GM12878 (cell line): ENCODE measurements around the gene CD58. TPM values are rescaled to one million over a fixed set of nuclear protein-coding genes. Genes with fewer than 3 reads are reported as not detected.

ENCODE experiments used
- ASH2L ChIP-seq: fragments of 300-600, 200-600 bp; sonication (generic); IDR thresholded peaks from 2 replicates; pipeline ENCODE4 v1.6.1; 2017; ENCODE audit warnings: low read depth, mild to moderate bottlenecking, borderline replicate concordance
- ATF2 ChIP-seq: IDR thresholded peaks from 2 replicates; pipeline ENCODE4 v1.6.1; 2012; ENCODE audit warnings: low read length, inconsistent platforms
- ATF7 ChIP-seq: fragments of 450-650 bp; IDR thresholded peaks from 2 replicates; pipeline ENCODE4 v1.6.1; 2016; ENCODE audit warnings: low read depth, mild to moderate bottlenecking
- BCL3 ChIP-seq: IDR thresholded peaks from 2 replicates; pipeline ENCODE4 v1.6.1; 2011; ENCODE audit warnings: borderline replicate concordance, low read depth, mild to moderate bottlenecking, moderate library complexity, low read length; ENCODE audit not compliant: insufficient read depth, poor library complexity, severe bottlenecking
- DPF2 ChIP-seq: fragments of 450-650 bp; IDR thresholded peaks from 2 replicates; pipeline ENCODE4 v1.6.1; 2017; ENCODE audit warnings: mild to moderate bottlenecking
- IRF4 ChIP-seq: IDR thresholded peaks from 2 replicates; pipeline ENCODE4 v1.6.1; 2011; ENCODE audit warnings: low read depth, low read length
- MTA3 ChIP-seq: IDR thresholded peaks from 2 replicates; pipeline ENCODE4 v1.6.1; 2012; ENCODE audit warnings: low read length, inconsistent platforms, borderline replicate concordance
- PAX8 ChIP-seq: fragments of 450-650 bp; IDR thresholded peaks from 2 replicates; pipeline ENCODE4 v1.6.1; 2017; ENCODE audit warnings: mild to moderate bottlenecking, moderate library complexity
- RB1 ChIP-seq: fragments of 450-650 bp; formaldehyde crosslinking; IDR thresholded peaks from 2 replicates; pipeline ENCODE4 v1.6.1; 2017; ENCODE audit warnings: mild to moderate bottlenecking, borderline replicate concordance
- RFX5 ChIP-seq: IDR thresholded peaks from 2 replicates; pipeline ENCODE4 v1.6.1; 2011; ENCODE audit warnings: low read depth, low read length, improper control_type of control experiment
- SKIL ChIP-seq: fragments of 450-650 bp; IDR thresholded peaks from 2 replicates; pipeline ENCODE4 v1.6.1; 2017; ENCODE audit warnings: mild to moderate bottlenecking, low read depth, inconsistent platforms; ENCODE audit not compliant: poor library complexity, severe bottlenecking
- STAT1 ChIP-seq: fragments of 450-650 bp; conservative IDR thresholded peaks from 2 replicates; pipeline ENCODE4 v1.6.1; 2014; ENCODE audit warnings: antibody characterized with exemption, mild to moderate bottlenecking
- STAT3 ChIP-seq: IDR thresholded peaks from 2 replicates; pipeline ENCODE4 v1.6.1; 2011; ENCODE audit warnings: low read depth, low read length, improper control_type of control experiment
- SUZ12 ChIP-seq: fragments of 200-600 bp; sonication (generic); IDR thresholded peaks from one replicate; pipeline ENCODE4 v1.6.1; 2018; ENCODE audit warnings: antibody characterized with exemption, mild to moderate bottlenecking; ENCODE audit not compliant: unreplicated experiment
- polyA plus RNA-seq, 11 experiments: library from polyadenylated mRNA; depleted of rRNA in 4 of 11; unstranded in 6 of 11; stranded (reverse) in 5 of 11; fragments of >200 nt; fragmentation: Nextera tagmentation in 4 of 11; fragmentation: Illumina TruSeq in 1 of 11; extraction: Ambion mirVana in 4 of 11; extraction: Trizol in 1 of 11; gene quantifications; 1 replicate in 1 of 11; 2 replicates in 10 of 11; pipeline versions ENCODE4 v1.2.1 to v1.2.3, GENCODE V29; 2011 to 2016; ENCODE audit warnings: inconsistent platforms in 2 of 11, missing spikeins in 2 of 11, low read depth in 1 of 11
- total RNA-seq, 4 experiments: library from RNA; depleted of rRNA in 3 of 4; stranded (reverse); fragments of >200 nt in 3 of 4; fragmentation: Illumina TruSeq in 1 of 4; extraction: Trizol in 1 of 4; gene quantifications; 2 replicates each; pipeline versions ENCODE4 v1.2.1 to v1.2.3, GENCODE V29; 2013 to 2021
- TF ChIP-seq, protein P1 (sequence below): fragments of 450-650 bp; IDR thresholded peaks from 2 replicates; pipeline ENCODE4 v1.6.1; 2017; ENCODE audit warnings: borderline replicate concordance
- TF ChIP-seq, protein P2 (sequence below): fragments of 450-650 bp; IDR thresholded peaks from 2 replicates; pipeline ENCODE4 v1.6.1; 2018; ENCODE audit warnings: mild to moderate bottlenecking, low read depth, moderate library complexity; ENCODE audit not compliant: partially characterized antibody
- TF ChIP-seq, protein P3 (sequence below): IDR thresholded peaks from 2 replicates; pipeline ENCODE4 v1.6.1; 2011; ENCODE audit warnings: borderline replicate concordance, low read depth, mild to moderate bottlenecking, moderate library complexity, mixed read lengths, low read length; ENCODE audit not compliant: insufficient read depth; ENCODE audit errors: extremely low read length

Gene CD58
- total and polyA plus RNA-seq, 10 of the 15 experiments (the other 5 are each of a cell fraction or from before 2014, with no cell fraction given) = 70.4 to 252 (median 129) TPM

DNA sequence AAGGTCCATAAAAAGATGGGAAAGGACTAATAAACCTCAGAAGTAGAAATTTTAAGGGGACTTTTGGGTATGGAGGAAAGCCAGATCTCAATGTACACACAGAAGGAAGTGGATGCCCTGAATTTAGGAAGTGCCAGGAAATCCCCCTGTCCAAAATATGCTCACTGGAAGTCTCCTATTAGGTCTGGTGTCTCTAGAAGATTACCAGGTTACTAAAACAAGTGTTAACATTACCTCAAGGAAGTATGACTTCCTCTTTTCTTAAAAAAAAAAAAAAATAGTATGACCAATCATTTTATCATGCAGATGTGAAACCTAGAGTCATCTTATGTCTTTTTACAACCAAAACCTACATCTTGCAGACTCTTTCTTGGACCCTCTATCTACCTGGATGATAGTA, 30.7 kb downstream of the CD58 start (continued):
- peak; percentile 90 for TF ChIP-seq ATF2
- TF ChIP-seq, protein P1, sequence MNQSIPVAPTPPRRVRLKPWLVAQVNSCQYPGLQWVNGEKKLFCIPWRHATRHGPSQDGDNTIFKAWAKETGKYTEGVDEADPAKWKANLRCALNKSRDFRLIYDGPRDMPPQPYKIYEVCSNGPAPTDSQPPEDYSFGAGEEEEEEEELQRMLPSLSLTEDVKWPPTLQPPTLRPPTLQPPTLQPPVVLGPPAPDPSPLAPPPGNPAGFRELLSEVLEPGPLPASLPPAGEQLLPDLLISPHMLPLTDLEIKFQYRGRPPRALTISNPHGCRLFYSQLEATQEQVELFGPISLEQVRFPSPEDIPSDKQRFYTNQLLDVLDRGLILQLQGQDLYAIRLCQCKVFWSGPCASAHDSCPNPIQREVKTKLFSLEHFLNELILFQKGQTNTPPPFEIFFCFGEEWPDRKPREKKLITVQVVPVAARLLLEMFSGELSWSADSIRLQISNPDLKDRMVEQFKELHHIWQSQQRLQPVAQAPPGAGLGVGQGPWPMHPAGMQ = no peak
- peak; percentile 71; the same call in 1 of the 2 replicates for TF ChIP-seq MTA3
- TF ChIP-seq RFX5 = no peak
- no peak for TF ChIP-seq RB1
- TF ChIP-seq BCL3 = no peak
- 0 out of 2 replicates have a peak, but pooled peaks have one; percentile 44 for TF ChIP-seq STAT3
- TF ChIP-seq IRF4 = no peak
- TF ChIP-seq SUZ12 = no peak
- TF ChIP-seq, protein P2, sequence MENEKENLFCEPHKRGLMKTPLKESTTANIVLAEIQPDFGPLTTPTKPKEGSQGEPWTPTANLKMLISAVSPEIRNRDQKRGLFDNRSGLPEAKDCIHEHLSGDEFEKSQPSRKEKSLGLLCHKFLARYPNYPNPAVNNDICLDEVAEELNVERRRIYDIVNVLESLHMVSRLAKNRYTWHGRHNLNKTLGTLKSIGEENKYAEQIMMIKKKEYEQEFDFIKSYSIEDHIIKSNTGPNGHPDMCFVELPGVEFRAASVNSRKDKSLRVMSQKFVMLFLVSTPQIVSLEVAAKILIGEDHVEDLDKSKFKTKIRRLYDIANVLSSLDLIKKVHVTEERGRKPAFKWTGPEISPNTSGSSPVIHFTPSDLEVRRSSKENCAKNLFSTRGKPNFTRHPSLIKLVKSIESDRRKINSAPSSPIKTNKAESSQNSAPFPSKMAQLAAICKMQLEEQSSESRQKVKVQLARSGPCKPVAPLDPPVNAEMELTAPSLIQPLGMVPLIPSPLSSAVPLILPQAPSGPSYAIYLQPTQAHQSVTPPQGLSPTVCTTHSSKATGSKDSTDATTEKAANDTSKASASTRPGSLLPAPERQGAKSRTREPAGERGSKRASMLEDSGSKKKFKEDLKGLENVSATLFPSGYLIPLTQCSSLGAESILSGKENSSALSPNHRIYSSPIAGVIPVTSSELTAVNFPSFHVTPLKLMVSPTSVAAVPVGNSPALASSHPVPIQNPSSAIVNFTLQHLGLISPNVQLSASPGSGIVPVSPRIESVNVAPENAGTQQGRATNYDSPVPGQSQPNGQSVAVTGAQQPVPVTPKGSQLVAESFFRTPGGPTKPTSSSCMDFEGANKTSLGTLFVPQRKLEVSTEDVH = no peak
- no peak for TF ChIP-seq SKIL
- no peak for TF ChIP-seq PAX8
- TF ChIP-seq DPF2 = peak; percentile 51
- peak; percentile 90 for TF ChIP-seq ATF7
- no peak for TF ChIP-seq ASH2L
- TF ChIP-seq, protein P3, sequence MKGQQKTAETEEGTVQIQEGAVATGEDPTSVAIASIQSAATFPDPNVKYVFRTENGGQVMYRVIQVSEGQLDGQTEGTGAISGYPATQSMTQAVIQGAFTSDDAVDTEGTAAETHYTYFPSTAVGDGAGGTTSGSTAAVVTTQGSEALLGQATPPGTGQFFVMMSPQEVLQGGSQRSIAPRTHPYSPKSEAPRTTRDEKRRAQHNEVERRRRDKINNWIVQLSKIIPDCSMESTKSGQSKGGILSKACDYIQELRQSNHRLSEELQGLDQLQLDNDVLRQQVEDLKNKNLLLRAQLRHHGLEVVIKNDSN = no peak
- no peak for TF ChIP-seq STAT1
